Ovary (tissue), 9 donors: Measurements from ENCODE around the gene TMED1. TPM values are rescaled to one million over a fixed set of nuclear protein-coding genes. Genes with fewer than 3 reads are reported as not detected.

ENCODE experiments used
- DNase-seq, 5 donors: peaks; one replicate each; pipeline ENCODE4 v3.0.0-alpha.2; 2019 to 2020
- H3K27ac ChIP-seq, 2 donors: fragments of 200-600 bp; one replicate each; pipeline versions ENCODE4 v1.5.1 to v1.8.0; 2019 to 2022
- H3K27me3 ChIP-seq: fragments of 200-600 bp; one replicate; pipeline ENCODE4 v1.8.0; 2022
- H3K36me3 ChIP-seq: fragments of 200-600 bp; sonication (generic); one replicate; pipeline ENCODE4 v1.5.1; 2019
- H3K4me1 ChIP-seq: one replicate; pipeline ENCODE4 v1.8.1; 2013; ENCODE audit warnings: mild to moderate bottlenecking, moderate library complexity; ENCODE audit not compliant: insufficient read depth
- H3K4me3 ChIP-seq: fragments of 200-600 bp; sonication (generic); one replicate; pipeline ENCODE4 v1.5.1; 2017
- H3K9me3 ChIP-seq, 2 donors: fragments of 200-600 bp in 1 of 2; sonication (generic) in 1 of 2; one replicate each; pipeline versions ENCODE4 v1.5.1 to v1.8.1; 2013 to 2019; ENCODE audit warnings: mild to moderate bottlenecking in 1 of 2, moderate library complexity in 1 of 2
- EP300 ChIP-seq: sonication (generic); formaldehyde crosslinking; IDR thresholded peaks from one replicate; pipeline ENCODE4 v1.6.1; 2017; ENCODE audit warnings: antibody characterized with exemption
- POLR2A ChIP-seq: fragments of 450-650 bp; IDR thresholded peaks from one replicate; pipeline ENCODE4 v1.6.1; 2017; ENCODE audit warnings: antibody characterized with exemption, mild to moderate bottlenecking, moderate library complexity
- WGBS, 3 donors: extraction: QIAGEN DNeasy Blood & Tissue Kit in 1 of 3; methylation state at CpG; one replicate each; pipeline versions ENCODE4 v1.1.5 to v1.1.7; 2013 to 2017; 5-methylcytosine and 5-hydroxymethylcytosine counted together
- intact Hi-C, 4 donors: fragments of 100-400 bp; cut with DNase I; formaldehyde crosslinking; loops; one replicate each; pipeline versions ENCODE4 v1.11.0 to v1.15.1; 2022 to 2023
- polyA plus RNA-seq, 2 donors: library from polyadenylated mRNA; stranded (reverse); fragments of 200-250 nt in 1 of 2; fragments of 350-450 nt in 1 of 2; fragmentation: Illumina TruSeq in 1 of 2; extraction: RNeasy Lipid Tissue Mini Kit (QIAGEN cat#74804) in 1 of 2; gene quantifications; one replicate each; pipeline ENCODE4 v1.2.3, GENCODE V29; 2013 to 2014
- total RNA-seq, 7 donors: library from RNA; depleted of rRNA in 2 of 7; stranded (reverse); fragments of >200 nt in 2 of 7; fragmentation: NEBNext Ultra II Directional in 3 of 7; extraction: Animal tissue kit (Norgen Biotek cat#: 25700) in 3 of 7; gene quantifications; one replicate each; pipeline versions ENCODE4 v1.1.0 to v1.2.4, GENCODE V29; 2016 to 2023
- TF ChIP-seq, protein P1 (sequence below), 3 donors: fragments of 450-650 bp in 2 of 3; fragments of 200-600 bp in 1 of 3; IDR thresholded peaks; one replicate each; pipeline versions ENCODE4 v1.5.1 to v1.8.0; 2016 to 2022; ENCODE audit warnings: antibody characterized with exemption in 3 of 3, mild to moderate bottlenecking in 1 of 3
- donor health status: DM: no; HTN: no; CAD: no; lungs with moderate emphysema.
- donor health status: DM: no; HTN: no; CAD: no.
- donor health status: Bipolar disorder and iron deficiency.
- donor health status: DM: yes; HTN: yes; CAD: no.
- donor health status: DM: no; HTN: no; CAD: no.
- donor health status: DM: yes; HTN: yes; CAD: no.

Gene TMED1
- total and polyA plus RNA-seq, 9 donors, result 9.3 to 53.8 (median 29.1) TPM

DNA sequence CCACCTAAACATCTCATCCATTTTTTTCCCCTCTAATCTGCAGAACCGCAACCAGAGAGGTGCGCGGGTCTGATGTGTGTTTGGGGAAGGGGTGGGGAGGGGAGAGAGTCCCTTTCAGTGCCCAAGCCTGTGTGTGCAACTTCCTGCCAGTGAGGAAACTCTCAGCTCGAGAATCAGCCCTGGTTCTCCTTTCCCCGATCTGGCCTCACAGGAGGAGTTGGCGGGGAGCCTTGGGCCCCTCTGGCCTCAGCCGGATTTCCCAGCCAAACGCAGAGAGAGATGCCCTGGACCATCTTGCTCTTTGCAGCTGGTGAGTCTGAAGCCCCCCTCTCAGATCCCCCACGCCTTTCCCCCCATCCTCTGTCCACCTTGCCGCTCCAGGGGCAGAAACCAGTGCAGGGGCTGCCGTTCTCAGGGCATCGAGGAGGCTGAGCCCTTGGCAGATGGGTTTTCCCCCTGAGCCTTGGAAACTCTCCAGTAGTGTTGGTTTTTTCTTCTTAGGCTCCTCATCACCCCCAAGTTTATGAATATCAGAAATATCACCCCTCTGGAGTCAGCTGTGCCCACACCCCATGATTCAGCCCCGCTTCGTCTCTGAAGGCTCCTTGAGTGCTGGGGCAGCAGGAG, 12.3 kb upstream of the TMED1 start, which contains the start of gene C19orf38:
Gene C19orf38, plus strand, starts transcription at position 186 of the 627 bp plus-strand sequence. Its CDS starts 94 bp downstream, at position 280.
- TF ChIP-seq, protein P1, sequence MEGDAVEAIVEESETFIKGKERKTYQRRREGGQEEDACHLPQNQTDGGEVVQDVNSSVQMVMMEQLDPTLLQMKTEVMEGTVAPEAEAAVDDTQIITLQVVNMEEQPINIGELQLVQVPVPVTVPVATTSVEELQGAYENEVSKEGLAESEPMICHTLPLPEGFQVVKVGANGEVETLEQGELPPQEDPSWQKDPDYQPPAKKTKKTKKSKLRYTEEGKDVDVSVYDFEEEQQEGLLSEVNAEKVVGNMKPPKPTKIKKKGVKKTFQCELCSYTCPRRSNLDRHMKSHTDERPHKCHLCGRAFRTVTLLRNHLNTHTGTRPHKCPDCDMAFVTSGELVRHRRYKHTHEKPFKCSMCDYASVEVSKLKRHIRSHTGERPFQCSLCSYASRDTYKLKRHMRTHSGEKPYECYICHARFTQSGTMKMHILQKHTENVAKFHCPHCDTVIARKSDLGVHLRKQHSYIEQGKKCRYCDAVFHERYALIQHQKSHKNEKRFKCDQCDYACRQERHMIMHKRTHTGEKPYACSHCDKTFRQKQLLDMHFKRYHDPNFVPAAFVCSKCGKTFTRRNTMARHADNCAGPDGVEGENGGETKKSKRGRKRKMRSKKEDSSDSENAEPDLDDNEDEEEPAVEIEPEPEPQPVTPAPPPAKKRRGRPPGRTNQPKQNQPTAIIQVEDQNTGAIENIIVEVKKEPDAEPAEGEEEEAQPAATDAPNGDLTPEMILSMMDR (IDR thresholded peaks at IDR 0.05), result no peak
- no peak for TF ChIP-seq POLR2A
- no peak for TF ChIP-seq EP300
- Histone ChIP-seq H3K4me1 (no peaks in the 10 kb centered on the region), H3K4me3 (no peak within 1 kb of the TSS), H3K27ac (no peak within 1 kb of the TSS), H3K9me3 (no peaks in the 10 kb centered on the region), H3K36me3 (no peaks in the 10 kb centered on the region), H3K27me3 (no peaks in the 10 kb centered on the region)
- intact Hi-C loops, result no loop called here
- 22 to 24% (median 23%) methylated on average over 14 of the region's 14 CpGs for WGBS, 3 donors
- DNase-seq, result peak in 2 of 5 donors; percentile 32 to 51

- 82 to 85% (median 85%) methylated on average over 2 of the region's 2 CpGs for WGBS, 3 donors
- TF ChIP-seq, protein P1 (IDR thresholded peaks at IDR 0.05), result no peak
- TF ChIP-seq POLR2A (no peak), EP300 (no peak)
- intact Hi-C loops, result no loop called here
Observed at GRCh38 chr19:10846500-10847202, 10.6 kb upstream of the TMED1 start.

GRCh38 chr19:10842788-10843187, 6.8 kb upstream of the TMED1 start:
- TF ChIP-seq, protein P1 (IDR thresholded peaks at IDR 0.05), result no peak
- TF ChIP-seq EP300 (no peak), POLR2A (no peak)
- Histone ChIP-seq H3K4me3 (no peak overlapping the region), H3K4me1 (no peaks in the 10 kb centered on the region), H3K27me3 (no peaks in the 10 kb centered on the region), H3K9me3 (no peaks in the 10 kb centered on the region), H3K36me3 (no peaks in the 10 kb centered on the region), H3K27ac (no peak overlapping the region)
- DNase-seq, result no peak
- WGBS, 3 donors, result 83 to 84% (median 84%) methylated on average over 7 of the region's 7 CpGs
- intact Hi-C loops, result no loop called here

More at GRCh38 chr19:10846500-10847202, 10.6 kb upstream of the TMED1 start:
- H3K27ac ChIP-seq, result no peak overlapping the region
- no peaks in the 10 kb centered on the region for H3K36me3 ChIP-seq
- no peak overlapping the region for H3K4me3 ChIP-seq
- H3K9me3 ChIP-seq, result no peaks in the 10 kb centered on the region
- no peaks in the 10 kb centered on the region for H3K27me3 ChIP-seq
- H3K4me1 ChIP-seq, result no peaks in the 10 kb centered on the region
- DNase-seq, result no peak

DNA sequence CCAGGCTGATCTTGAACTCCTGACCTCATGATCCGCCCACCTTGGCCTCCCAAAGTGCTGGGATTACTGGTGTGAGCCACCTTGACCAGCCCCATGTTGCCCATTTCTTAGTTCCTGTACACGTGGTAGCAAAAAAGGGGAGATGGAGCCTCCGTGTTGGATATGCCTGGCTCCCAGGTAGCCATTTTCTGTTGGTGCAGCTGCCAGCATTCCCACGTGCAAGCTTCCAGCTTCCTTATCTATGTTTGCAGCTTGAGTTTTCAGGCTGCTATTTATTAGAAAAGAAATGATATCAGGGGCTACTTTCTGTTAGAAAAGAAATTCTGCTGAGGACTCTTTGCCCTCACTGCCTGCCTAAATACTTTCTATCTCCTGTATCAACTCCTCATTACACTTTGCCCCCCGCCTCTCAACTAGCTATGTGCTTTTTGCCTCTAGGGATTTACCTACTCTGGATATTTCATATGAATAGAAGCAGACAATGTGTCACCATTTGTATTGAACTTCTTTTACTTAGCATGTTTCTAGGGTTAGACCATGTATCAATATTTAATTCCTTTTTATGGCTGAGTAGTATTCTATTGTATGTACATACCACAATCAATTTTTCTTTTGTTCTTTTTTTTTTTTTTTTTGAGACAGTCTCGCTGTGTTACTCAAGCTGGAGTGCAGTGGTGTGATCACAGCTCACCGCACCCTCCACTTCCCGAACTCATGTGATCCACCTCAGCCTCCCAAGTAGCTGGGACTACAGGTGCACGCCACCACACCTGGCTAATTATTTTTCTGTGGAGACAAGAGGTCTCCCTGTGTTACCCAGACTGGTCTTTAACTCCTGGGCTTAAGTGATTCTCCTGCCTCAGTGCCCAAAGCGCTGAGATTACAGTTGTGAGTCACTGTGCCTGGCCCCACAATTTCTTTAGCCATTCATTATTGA, 3.4 kb upstream of the TMED1 start:
- no peaks in the 10 kb centered on the region for H3K9me3 ChIP-seq
- H3K36me3 ChIP-seq, result no peaks in the 10 kb centered on the region
- TF ChIP-seq, protein P1 (IDR thresholded peaks at IDR 0.05), result no peak
- TF ChIP-seq EP300 (no peak), POLR2A (no peak)
- WGBS, 3 donors, result 66 to 78% (median 71%) methylated on average over 10 of the region's 10 CpGs
- intact Hi-C loops, result no loop called here
- peaks cover 4% of the 10 kb centered on the region for H3K4me1 ChIP-seq
- H3K4me3 ChIP-seq, result no peak overlapping the region
- no peaks in the 10 kb centered on the region for H3K27me3 ChIP-seq
- H3K27ac ChIP-seq, result no peak overlapping the region
- no peak for DNase-seq
